ENCODE results near the gene CMTM7.

DNA sequence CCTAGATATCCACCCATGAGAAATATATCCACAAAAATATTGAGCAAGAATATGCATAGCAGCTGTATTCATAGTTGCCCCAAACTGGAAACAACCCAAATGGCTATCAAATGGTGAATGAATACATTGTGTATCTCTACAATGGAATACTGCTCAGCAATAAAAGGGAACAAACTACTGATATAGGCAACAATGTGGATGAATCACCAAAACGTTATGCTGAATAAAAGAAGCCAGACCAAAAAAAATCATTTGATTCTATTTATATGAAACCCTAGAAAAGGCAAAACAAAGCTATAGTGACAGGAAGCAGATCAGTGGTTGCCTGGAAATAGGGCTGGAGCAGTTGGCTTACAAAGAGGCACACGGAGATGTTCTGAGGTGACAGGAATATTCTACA, 15.5 kb upstream of the CMTM7 start:
- TF ChIP-seq, protein P1, sequence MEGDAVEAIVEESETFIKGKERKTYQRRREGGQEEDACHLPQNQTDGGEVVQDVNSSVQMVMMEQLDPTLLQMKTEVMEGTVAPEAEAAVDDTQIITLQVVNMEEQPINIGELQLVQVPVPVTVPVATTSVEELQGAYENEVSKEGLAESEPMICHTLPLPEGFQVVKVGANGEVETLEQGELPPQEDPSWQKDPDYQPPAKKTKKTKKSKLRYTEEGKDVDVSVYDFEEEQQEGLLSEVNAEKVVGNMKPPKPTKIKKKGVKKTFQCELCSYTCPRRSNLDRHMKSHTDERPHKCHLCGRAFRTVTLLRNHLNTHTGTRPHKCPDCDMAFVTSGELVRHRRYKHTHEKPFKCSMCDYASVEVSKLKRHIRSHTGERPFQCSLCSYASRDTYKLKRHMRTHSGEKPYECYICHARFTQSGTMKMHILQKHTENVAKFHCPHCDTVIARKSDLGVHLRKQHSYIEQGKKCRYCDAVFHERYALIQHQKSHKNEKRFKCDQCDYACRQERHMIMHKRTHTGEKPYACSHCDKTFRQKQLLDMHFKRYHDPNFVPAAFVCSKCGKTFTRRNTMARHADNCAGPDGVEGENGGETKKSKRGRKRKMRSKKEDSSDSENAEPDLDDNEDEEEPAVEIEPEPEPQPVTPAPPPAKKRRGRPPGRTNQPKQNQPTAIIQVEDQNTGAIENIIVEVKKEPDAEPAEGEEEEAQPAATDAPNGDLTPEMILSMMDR (IDR thresholded peaks at IDR 0.05), result no peak
- TF ChIP-seq POLR2A (IDR thresholded peaks at IDR 0.05), result no peak
